HUES48 (cell line): Measurements from ENCODE around the gene SLC6A18.
"Not testable (repeated sequence)": the region's sequence is repeated elsewhere in the genome, so short reads cannot be mapped to it uniquely, and the experiment has no call there.

Experiments used
- H3K27ac ChIP-seq: one replicate; pipeline ENCODE4 v1.7.0; 2013; ENCODE audit warnings: low read depth, low read length, inconsistent platforms
- H3K27me3 ChIP-seq: 2 replicates; pipeline ENCODE4 v1.6.1; 2013; ENCODE audit warnings: mild to moderate bottlenecking, low read length; ENCODE audit not compliant: control insufficient read depth, insufficient read depth
- H3K36me3 ChIP-seq: 2 replicates; pipeline ENCODE4 v1.6.1; 2013; ENCODE audit warnings: low read length; ENCODE audit not compliant: control insufficient read depth, insufficient read depth
- H3K4me1 ChIP-seq: 2 replicates; pipeline ENCODE4 v1.6.1; 2013; ENCODE audit warnings: mild to moderate bottlenecking, low read length; ENCODE audit not compliant: control insufficient read depth, insufficient read depth
- H3K4me3 ChIP-seq: 2 replicates; pipeline ENCODE4 v1.5.1; 2013; ENCODE audit warnings: mild to moderate bottlenecking, low read depth, low read length
- H3K9ac ChIP-seq: 2 replicates; pipeline ENCODE4 v1.6.1; 2013; ENCODE audit warnings: mild to moderate bottlenecking, low read depth, low read length, moderate library complexity
- H3K9me3 ChIP-seq: 2 replicates; pipeline ENCODE4 v1.6.1; 2013; ENCODE audit warnings: low read length; ENCODE audit not compliant: control insufficient read depth, insufficient read depth

SLC6A18 gene

GRCh38 chr5:1262381-1262780 lies 37.2 kb downstream of the SLC6A18 start:
- H3K9ac ChIP-seq, result no peak overlapping the region
- H3K36me3 ChIP-seq, result peaks cover 34% of the 10 kb centered on the region
- no peaks in the 10 kb centered on the region for H3K27me3 ChIP-seq
- no peaks in the 10 kb centered on the region for H3K4me1 ChIP-seq
- no peak overlapping the region for H3K4me3 ChIP-seq
- H3K9me3 ChIP-seq, result peaks cover 20% of the 10 kb centered on the region
- H3K27ac ChIP-seq, result no peak overlapping the region

GRCh38 chr5:1264211-1264610 lies 39.0 kb downstream of the SLC6A18 start:
- Histone ChIP-seq H3K36me3 (peaks cover 41% of the 10 kb centered on the region), H3K27ac (no peak overlapping the region), H3K4me1 (no peaks in the 10 kb centered on the region), H3K4me3 (no peak overlapping the region), H3K9ac (no peak overlapping the region), H3K27me3 (no peaks in the 10 kb centered on the region), H3K9me3 (peaks cover 20% of the 10 kb centered on the region)

GRCh38 chr5:1265026-1265425 lies 39.8 kb downstream of the SLC6A18 start:
- Histone ChIP-seq H3K27ac (no peak overlapping the region), H3K9me3 (peaks cover 20% of the 10 kb centered on the region), H3K9ac (no peak overlapping the region), H3K36me3 (peaks cover 47% of the 10 kb centered on the region), H3K27me3 (no peaks in the 10 kb centered on the region), H3K4me1 (no peaks in the 10 kb centered on the region), H3K4me3 (no peak overlapping the region)

- Histone ChIP-seq H3K4me3 (no peak overlapping the region), H3K27ac (no peak overlapping the region), H3K9me3 (peaks cover 20% of the 10 kb centered on the region), H3K4me1 (no peaks in the 10 kb centered on the region), H3K27me3 (no peaks in the 10 kb centered on the region), H3K36me3 (peaks cover 49% of the 10 kb centered on the region), H3K9ac (no peak overlapping the region)
Measured at GRCh38 chr5:1265461-1266455, 40.6 kb downstream of the SLC6A18 start.

GRCh38 chr5:1266791-1267190 lies 41.6 kb downstream of the SLC6A18 start:
- Histone ChIP-seq H3K27ac (no peak overlapping the region), H3K9ac (no peak overlapping the region), H3K4me3 (no peak overlapping the region), H3K4me1 (no peaks in the 10 kb centered on the region), H3K9me3 (peaks cover 19% of the 10 kb centered on the region), H3K36me3 (peaks cover 58% of the 10 kb centered on the region), H3K27me3 (no peaks in the 10 kb centered on the region)

GRCh38 chr5:1267464-1267863 lies 42.3 kb downstream of the SLC6A18 start:
- H3K9ac ChIP-seq, H3K4me1 ChIP-seq, H3K27ac ChIP-seq, H3K27me3 ChIP-seq, H3K4me3 ChIP-seq: not testable (repeated sequence)
- peaks cover 13% of the 10 kb centered on the region; the same call in 1 of the 2 replicates for H3K9me3 ChIP-seq
- peaks cover 62% of the 10 kb centered on the region for H3K36me3 ChIP-seq

- Histone ChIP-seq H3K4me3 (no peak overlapping the region), H3K27ac (no peak overlapping the region), H3K36me3 (peaks cover 62% of the 10 kb centered on the region), H3K9me3 (peaks cover 7% of the 10 kb centered on the region; the same call in 1 of the 2 replicates), H3K9ac (no peak overlapping the region), H3K4me1 (no peaks in the 10 kb centered on the region), H3K27me3 (no peaks in the 10 kb centered on the region)
Measured at GRCh38 chr5:1268056-1268455, 42.9 kb downstream of the SLC6A18 start.

GRCh38 chr5:1268666-1269065 lies 43.5 kb downstream of the SLC6A18 start:
- H3K4me3 ChIP-seq, result no peak overlapping the region
- 0 out of 2 replicates have a peak, but pooled peaks cover 2% of the 10 kb centered on the region for H3K9me3 ChIP-seq
- H3K36me3 ChIP-seq, result peaks cover 61% of the 10 kb centered on the region

GRCh38 chr5:1270426-1270825 lies 45.2 kb downstream of the SLC6A18 start:
- Histone ChIP-seq H3K27ac (no peak overlapping the region), H3K4me1 (no peaks in the 10 kb centered on the region), H3K4me3 (no peak overlapping the region), H3K9me3 (no peaks in the 10 kb centered on the region), H3K27me3 (no peaks in the 10 kb centered on the region), H3K36me3 (peaks cover 56% of the 10 kb centered on the region), H3K9ac (no peak overlapping the region)

More at GRCh38 chr5:1268666-1269065, 43.5 kb downstream of the SLC6A18 start:
- Histone ChIP-seq H3K27ac (no peak overlapping the region), H3K27me3 (no peaks in the 10 kb centered on the region), H3K4me1 (no peaks in the 10 kb centered on the region), H3K9ac (no peak overlapping the region)

- no peaks in the 10 kb centered on the region for H3K4me1 ChIP-seq
- no peak overlapping the region for H3K4me3 ChIP-seq
- no peaks in the 10 kb centered on the region for H3K9me3 ChIP-seq
- H3K9ac ChIP-seq, result no peak overlapping the region
- peaks cover 49% of the 10 kb centered on the region for H3K36me3 ChIP-seq
- no peaks in the 10 kb centered on the region for H3K27me3 ChIP-seq
- H3K27ac ChIP-seq, result no peak overlapping the region
Measured at GRCh38 chr5:1270933-1271914, 46.0 kb downstream of the SLC6A18 start.
